Measurements from ENCODE around the gene ZFAND2B.
"Not testable (repeated sequence)": the region's sequence is repeated elsewhere in the genome, so short reads cannot be mapped to it uniquely, and the experiment has no call there.

ZFAND2B gene

DNA sequence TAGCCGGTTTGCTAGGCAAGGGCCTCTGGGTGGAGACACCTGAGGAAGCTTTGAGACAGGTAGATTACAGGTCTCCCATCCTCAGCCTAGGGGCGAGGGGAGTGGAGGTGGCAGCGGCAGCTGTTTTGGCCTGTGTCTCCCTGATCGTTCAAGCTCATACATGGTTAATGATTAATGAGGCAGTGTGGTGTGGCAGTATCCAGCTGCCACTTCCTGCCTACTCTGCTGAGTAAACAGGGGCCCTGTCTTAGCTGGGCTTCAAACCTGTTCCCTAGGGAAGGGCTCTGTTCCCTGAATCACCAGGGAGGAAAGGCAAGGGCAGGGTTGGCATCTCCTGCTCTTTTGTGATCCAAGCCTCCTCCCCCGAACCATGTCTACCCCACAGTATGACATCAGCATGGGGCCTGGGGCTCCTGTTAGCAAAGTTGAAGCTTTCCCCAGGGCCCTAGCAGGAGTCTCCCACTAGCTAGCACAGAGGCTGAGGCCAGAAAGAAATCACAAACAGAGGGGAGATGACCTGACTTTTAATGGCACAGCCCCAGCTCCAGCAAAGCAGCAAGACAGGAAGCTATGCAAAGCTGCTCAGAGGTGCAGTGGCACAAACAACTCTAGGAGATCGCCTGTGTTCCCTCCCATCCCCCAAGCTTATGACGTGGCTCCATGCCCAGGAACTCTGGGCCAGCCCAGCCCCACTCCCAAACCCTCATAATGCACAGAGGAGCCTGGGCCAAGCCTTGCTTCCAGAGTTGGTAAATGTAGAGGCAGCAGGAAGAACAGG, 42.8 kb downstream of the ZFAND2B start:
- Histone ChIP-seq H3K9ac (ENCODE audit: low read depth, low read length) (peak overlapping the region; percentile 66), H3K9me3 (replicated peaks; ENCODE audit: low read length) (no peaks in the 10 kb centered on the region), H3K4me3 (ENCODE audit: low read length) (peak overlapping the region; percentile 27), H3K27me3 (ENCODE audit: control insufficient read depth, insufficient read depth, low read length) (peaks cover 5% of the 10 kb centered on the region), H3K4me1 (ENCODE audit: control insufficient read depth, insufficient read depth, low read length) (peaks cover 84% of the 10 kb centered on the region), H3K4me2 (ENCODE audit: low read length) (peak overlapping the region; percentile 41), H3K36me3 (ENCODE audit: insufficient read depth, low read length) (peaks cover 23% of the 10 kb centered on the region)

GRCh38 chr2:219250049-219250781, 43.6 kb downstream of the ZFAND2B start:
- Histone ChIP-seq H3K36me3 (ENCODE audit: insufficient read depth, low read length) (peaks cover 23% of the 10 kb centered on the region), H3K9me3 (replicated peaks; ENCODE audit: low read length) (no peaks in the 10 kb centered on the region), H3K4me1 (ENCODE audit: control insufficient read depth, insufficient read depth, low read length) (peaks cover 82% of the 10 kb centered on the region), H3K9ac (ENCODE audit: low read depth, low read length) (peak overlapping the region; percentile 61), H3K4me3 (ENCODE audit: low read length) (peak overlapping the region; percentile 8), H3K4me2 (ENCODE audit: low read length) (peak overlapping the region; percentile 41), H3K27me3 (ENCODE audit: control insufficient read depth, insufficient read depth, low read length) (peaks cover 11% of the 10 kb centered on the region)

DNA sequence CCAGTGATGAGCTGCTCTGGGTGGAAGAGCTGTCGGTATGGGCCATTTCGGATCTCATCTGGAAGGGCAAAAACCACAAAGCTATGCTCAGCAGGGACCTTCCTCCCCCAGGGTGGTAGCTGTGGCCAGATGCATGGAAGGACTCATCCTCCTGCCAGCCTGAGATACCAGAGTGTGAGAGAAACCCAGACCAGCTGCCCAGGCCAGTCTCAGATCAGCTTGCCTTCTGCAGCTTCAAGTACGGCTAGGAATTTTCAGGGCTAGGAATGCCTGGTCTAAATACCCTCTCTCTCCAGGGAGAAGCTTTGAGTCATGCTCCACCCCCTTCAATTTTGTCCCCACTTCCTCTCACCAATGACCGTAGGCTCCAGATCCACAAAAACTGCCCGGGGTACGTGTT, 45.1 kb downstream of the ZFAND2B start:
- H3K4me1 ChIP-seq (ENCODE audit: control insufficient read depth, insufficient read depth, low read length) = peaks cover 74% of the 10 kb centered on the region
- peaks cover 23% of the 10 kb centered on the region for H3K27me3 ChIP-seq (ENCODE audit: control insufficient read depth, insufficient read depth, low read length)
- no peaks in the 10 kb centered on the region for H3K9me3 ChIP-seq (replicated peaks; ENCODE audit: low read length)
- H3K4me3 ChIP-seq (ENCODE audit: low read length) = peak overlapping the region; percentile 39
- H3K36me3 ChIP-seq (ENCODE audit: insufficient read depth, low read length) = peaks cover 23% of the 10 kb centered on the region
- H3K4me2 ChIP-seq (ENCODE audit: low read length) = peak overlapping the region; percentile 99
- H3K9ac ChIP-seq (ENCODE audit: low read depth, low read length) = peak overlapping the region; percentile 41

DNA sequence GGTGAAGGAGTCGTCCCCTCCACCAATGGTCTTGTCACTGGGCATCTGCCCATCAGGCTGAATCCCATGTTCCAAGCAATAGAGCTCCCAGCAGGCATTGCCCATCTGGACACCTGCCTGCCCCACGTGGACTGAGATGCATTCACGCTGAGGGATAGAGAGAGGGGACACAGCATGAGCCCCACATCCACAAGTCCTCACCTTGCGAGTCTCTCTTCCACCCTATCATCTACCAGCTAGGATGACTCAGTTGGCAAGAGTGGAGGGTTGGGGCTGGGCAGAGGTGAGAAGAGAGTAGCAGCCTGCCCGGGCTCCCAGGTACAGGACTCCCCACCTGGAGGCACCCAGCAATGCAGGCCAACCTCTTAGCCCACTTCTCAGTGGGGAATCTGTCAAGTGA, 45.5 kb downstream of the ZFAND2B start:
- Histone ChIP-seq H3K27me3 (ENCODE audit: control insufficient read depth, insufficient read depth, low read length) (peaks cover 23% of the 10 kb centered on the region), H3K9me3 (replicated peaks; ENCODE audit: low read length) (no peaks in the 10 kb centered on the region), H3K4me3 (ENCODE audit: low read length) (peak overlapping the region; percentile 39), H3K4me1 (ENCODE audit: control insufficient read depth, insufficient read depth, low read length) (peaks cover 69% of the 10 kb centered on the region), H3K4me2 (ENCODE audit: low read length) (peak overlapping the region; percentile 99), H3K36me3 (ENCODE audit: insufficient read depth, low read length) (peaks cover 19% of the 10 kb centered on the region), H3K9ac (ENCODE audit: low read depth, low read length) (peak overlapping the region; percentile 68)

GRCh38 chr2:219252570-219252899, 46.0 kb downstream of the ZFAND2B start:
- peaks cover 68% of the 10 kb centered on the region for H3K4me1 ChIP-seq (ENCODE audit: control insufficient read depth, insufficient read depth, low read length)

GRCh38 chr2:219252900-219253752, 46.5 kb downstream of the ZFAND2B start, which contains the start of gene TUBA4B:
TSS of gene TUBA4B (plus strand) at chr2:219253243. CDS start at chr2:219253408, 165 bp downstream.
- Histone ChIP-seq H3K9ac (ENCODE audit: low read depth, low read length) (peak within 1 kb of the TSS; percentile 68), H3K27me3 (ENCODE audit: control insufficient read depth, insufficient read depth, low read length) (peaks cover 23% of the 10 kb centered on the region), H3K4me3 (ENCODE audit: low read length) (peak within 1 kb of the TSS; percentile 76), H3K36me3 (ENCODE audit: insufficient read depth, low read length) (peaks cover 9% of the 10 kb centered on the region), H3K4me2 (ENCODE audit: low read length) (peak within 1 kb of the TSS; percentile 99), H3K9me3 (replicated peaks; ENCODE audit: low read length) (no peaks in the 10 kb centered on the region), H3K4me1 (ENCODE audit: control insufficient read depth, insufficient read depth, low read length) (peaks cover 67% of the 10 kb centered on the region)

More at GRCh38 chr2:219252570-219252899, 46.0 kb downstream of the ZFAND2B start:
- peak overlapping the region; percentile 68 for H3K9ac ChIP-seq (ENCODE audit: low read depth, low read length)
- H3K36me3 ChIP-seq (ENCODE audit: insufficient read depth, low read length) = peaks cover 15% of the 10 kb centered on the region
- peaks cover 23% of the 10 kb centered on the region for H3K27me3 ChIP-seq (ENCODE audit: control insufficient read depth, insufficient read depth, low read length)
- H3K4me2 ChIP-seq (ENCODE audit: low read length) = peak overlapping the region; percentile 99
- H3K9me3 ChIP-seq (replicated peaks; ENCODE audit: low read length) = no peaks in the 10 kb centered on the region
- H3K4me3 ChIP-seq (ENCODE audit: low read length) = peak overlapping the region; percentile 76

DNA sequence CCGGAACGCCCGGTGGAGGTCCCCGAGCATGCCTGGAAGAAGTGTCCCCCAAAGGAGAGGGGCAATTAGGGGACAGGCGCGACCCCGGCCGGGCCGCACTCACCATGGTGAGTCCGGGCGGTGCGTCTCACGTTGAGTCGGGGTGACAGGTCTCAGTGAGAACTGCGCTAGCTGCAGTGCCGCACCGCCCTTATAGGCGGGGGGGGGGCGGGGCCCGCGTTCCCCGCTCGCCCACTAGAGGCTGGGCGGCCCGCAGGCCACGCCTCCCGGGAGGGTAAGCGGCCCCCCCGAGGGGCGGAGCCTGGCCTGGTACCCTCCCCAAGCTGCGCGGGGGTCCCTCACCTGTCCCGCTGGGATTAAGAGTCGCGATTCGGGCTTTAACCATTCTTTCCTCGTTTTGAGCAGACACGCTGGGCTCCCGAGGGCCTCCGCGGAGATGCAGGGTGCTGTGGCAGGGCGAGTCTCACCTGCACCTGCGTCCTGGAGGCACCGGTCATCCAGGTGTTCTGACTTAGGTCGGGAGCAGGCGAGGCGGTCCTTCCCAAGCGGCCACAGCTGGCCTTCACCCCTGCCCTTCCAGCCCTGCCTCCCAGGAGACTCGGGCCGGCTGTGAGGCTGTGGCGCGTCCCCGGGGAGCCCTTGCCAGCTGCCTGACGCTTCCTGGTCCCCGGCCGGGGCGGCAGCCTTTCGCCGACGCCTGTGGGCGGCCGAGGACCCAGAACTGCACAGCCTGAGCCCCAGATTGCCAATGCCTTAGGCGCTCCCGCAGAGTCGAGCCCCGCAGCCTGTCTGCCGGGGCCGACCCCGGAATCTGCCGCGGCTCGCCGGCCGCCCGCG, 47.4 kb downstream of the ZFAND2B start, which contains the start of gene TUBA4A:
TUBA4A (minus strand) TSS at position 166 of the 837 bp plus-strand sequence; CDS start at position 106, 60 bp downstream.
- peak within 1 kb of the TSS; percentile 76 for H3K4me3 ChIP-seq (ENCODE audit: low read length)
- H3K4me1 ChIP-seq (ENCODE audit: control insufficient read depth, insufficient read depth, low read length) = peaks cover 59% of the 10 kb centered on the region
- peak within 1 kb of the TSS; percentile 99 for H3K4me2 ChIP-seq (ENCODE audit: low read length)
- peaks cover 27% of the 10 kb centered on the region for H3K27me3 ChIP-seq (ENCODE audit: control insufficient read depth, insufficient read depth, low read length)
- no peaks in the 10 kb centered on the region for H3K9me3 ChIP-seq (replicated peaks; ENCODE audit: low read length)
- H3K9ac ChIP-seq (ENCODE audit: low read depth, low read length) = peak within 1 kb of the TSS; percentile 68
- peaks cover 5% of the 10 kb centered on the region for H3K36me3 ChIP-seq (ENCODE audit: insufficient read depth, low read length)

GRCh38 chr2:219254590-219255201, 48.1 kb downstream of the ZFAND2B start:
- H3K27me3 ChIP-seq (ENCODE audit: control insufficient read depth, insufficient read depth, low read length) = peaks cover 33% of the 10 kb centered on the region
- peaks cover 51% of the 10 kb centered on the region for H3K4me1 ChIP-seq (ENCODE audit: control insufficient read depth, insufficient read depth, low read length)
- H3K9me3 ChIP-seq (replicated peaks; ENCODE audit: low read length) = no peaks in the 10 kb centered on the region
- H3K4me2 ChIP-seq (ENCODE audit: low read length) = peak overlapping the region; percentile 99
- peaks cover 5% of the 10 kb centered on the region for H3K36me3 ChIP-seq (ENCODE audit: insufficient read depth, low read length)
- peak overlapping the region; percentile 76 for H3K4me3 ChIP-seq (ENCODE audit: low read length)
- peak overlapping the region; percentile 50 for H3K9ac ChIP-seq (ENCODE audit: low read depth, low read length)

DNA sequence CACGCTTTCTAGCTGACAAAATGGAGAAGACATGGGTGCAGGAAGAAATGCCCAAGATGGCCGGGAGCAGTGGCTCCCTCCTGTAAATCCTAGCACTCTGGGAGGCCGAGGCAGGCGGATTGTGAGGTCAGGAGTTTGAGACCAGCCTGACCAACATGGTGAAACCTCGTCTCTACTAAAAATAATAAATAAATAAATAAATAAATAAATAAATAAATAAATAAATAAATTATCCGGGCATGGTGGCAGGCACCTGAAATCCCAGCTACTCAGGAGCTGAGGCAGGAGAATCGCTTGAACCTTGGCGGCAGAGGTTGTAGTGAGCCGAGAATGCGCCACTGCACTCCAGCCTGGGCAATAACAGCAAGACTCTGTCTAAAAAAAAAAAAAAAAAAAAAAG, 52.4 kb downstream of the ZFAND2B start:
- H3K27me3 ChIP-seq (ENCODE audit: control insufficient read depth, insufficient read depth, low read length) = peaks cover 54% of the 10 kb centered on the region
- H3K9me3 ChIP-seq (replicated peaks; ENCODE audit: low read length); H3K4me3 ChIP-seq (ENCODE audit: low read length); H3K4me1 ChIP-seq (ENCODE audit: control insufficient read depth, insufficient read depth, low read length); H3K36me3 ChIP-seq (ENCODE audit: insufficient read depth, low read length); H3K9ac ChIP-seq (ENCODE audit: low read depth, low read length); H3K4me2 ChIP-seq (ENCODE audit: low read length): not testable (repeated sequence)

Measured in skeletal muscle satellite cell (primary cell).